C4-2B (cell line): ENCODE results near the gene GNAS-AS1.

Experiments used
- H3K27ac ChIP-seq: fragments of 450-650 bp; 2 replicates; pipeline ENCODE4 v1.5.1; 2017
- CTCF ChIP-seq: fragments of 450-650 bp; conservative IDR thresholded peaks from 2 replicates; pipeline ENCODE4 v1.5.1; 2017; ENCODE audit warnings: mild to moderate bottlenecking
- ZFX ChIP-seq: fragments of 450-650 bp; IDR thresholded peaks from 2 replicates; pipeline ENCODE4 v1.6.1; 2017

The GNAS-AS1 gene

GRCh38 chr20:58847463-58847862 is 3.2 kb downstream of the GNAS-AS1 start:
- no peak overlapping the region for H3K27ac ChIP-seq
- TF ChIP-seq ZFX (no peak), CTCF (no peak)

- no peak overlapping the region for H3K27ac ChIP-seq
- TF ChIP-seq CTCF = no peak
- TF ChIP-seq ZFX = no peak
Observed at GRCh38 chr20:58845706-58846105, 5.0 kb downstream of the GNAS-AS1 start.

- TF ChIP-seq ZFX = no peak
- no peak for TF ChIP-seq CTCF
- H3K27ac ChIP-seq = no peak overlapping the region
Observed at GRCh38 chr20:58843128-58843556, 7.6 kb downstream of the GNAS-AS1 start.

GRCh38 chr20:58842276-58842675 is 8.4 kb downstream of the GNAS-AS1 start:
- no peak for TF ChIP-seq ZFX
- no peak for TF ChIP-seq CTCF
- H3K27ac ChIP-seq = no peak overlapping the region

GRCh38 chr20:58841539-58842264 is 9.0 kb downstream of the GNAS-AS1 start:
- H3K27ac ChIP-seq = no peak overlapping the region
- TF ChIP-seq ZFX (no peak), CTCF (no peak)

GRCh38 chr20:58840816-58841538 is 9.7 kb downstream of the GNAS-AS1 start:
- no peak for TF ChIP-seq ZFX
- TF ChIP-seq CTCF = no peak
- H3K27ac ChIP-seq = no peak overlapping the region

- no peak for TF ChIP-seq CTCF
- TF ChIP-seq ZFX = no peak
- H3K27ac ChIP-seq = no peak overlapping the region
Observed at GRCh38 chr20:58839991-58840747, 10.5 kb downstream of the GNAS-AS1 start.
